Nephron progenitor cell (in vitro differentiated cells): Measurements from ENCODE around the gene MINDY4.

Experiments
- DNase-seq: peaks from one replicate; pipeline ENCODE4 v3.0.0; 2021
- H3K27ac Mint-ChIP-seq: 2 replicates; pipeline ENCODE4 v1.8.0; 2021; ENCODE audit warnings: mild to moderate bottlenecking, moderate library complexity, mixed read lengths
- H3K27me3 Mint-ChIP-seq: 2 replicates; pipeline ENCODE4 v1.8.0; 2021; ENCODE audit warnings: mild to moderate bottlenecking, low read depth, mixed read lengths; ENCODE audit not compliant: poor library complexity
- H3K36me3 Mint-ChIP-seq: 2 replicates; pipeline ENCODE4 v1.8.0; 2021; ENCODE audit warnings: low read depth, mixed read lengths
- H3K4me1 Mint-ChIP-seq: 2 replicates; pipeline ENCODE4 v1.8.0; 2021; ENCODE audit warnings: mixed read lengths
- H3K4me3 Mint-ChIP-seq: 2 replicates; pipeline ENCODE4 v1.8.0; 2021; ENCODE audit warnings: mild to moderate bottlenecking, moderate library complexity, mixed read lengths
- H3K9me3 Mint-ChIP-seq: 2 replicates; pipeline ENCODE4 v1.8.0; 2021; ENCODE audit warnings: mild to moderate bottlenecking, moderate library complexity, mixed read lengths
- TF ChIP-seq, protein P1 (sequence below): fragments of 200-600 bp; sonication (generic); IDR thresholded peaks from 2 replicates; pipeline ENCODE4 v1.5.0; 2021; ENCODE audit warnings: antibody characterized with exemption

The MINDY4 gene

DNA sequence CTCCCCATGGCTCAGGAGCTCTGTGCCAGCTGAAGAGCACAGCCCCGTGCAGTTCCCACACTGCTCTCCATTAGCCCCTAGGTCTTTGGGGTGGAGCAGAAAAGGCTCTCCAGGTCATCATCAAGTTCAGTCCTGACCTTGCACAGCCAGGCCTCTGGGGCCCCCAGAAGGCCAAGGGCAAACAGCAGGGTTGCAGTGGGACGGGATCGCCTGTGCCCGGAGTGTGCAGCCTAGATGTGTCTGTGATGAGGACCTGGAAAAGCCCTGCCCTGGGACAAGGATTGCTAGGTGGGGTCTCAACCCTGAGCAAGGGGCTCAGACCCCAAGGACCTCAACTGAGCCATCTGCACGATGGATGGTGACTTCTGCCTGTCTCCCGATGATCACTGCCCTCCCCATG lies 18.7 kb upstream of the MINDY4 start:
- H3K4me3 Mint-ChIP-seq: no peak overlapping the region
- peaks cover 57% of the 10 kb centered on the region for H3K36me3 Mint-ChIP-seq
- peaks cover 31% of the 10 kb centered on the region for H3K4me1 Mint-ChIP-seq
- peaks cover 13% of the 10 kb centered on the region for H3K27me3 Mint-ChIP-seq
- no peak for DNase-seq
- peak overlapping the region; percentile 43 for H3K27ac Mint-ChIP-seq
- peaks cover 20% of the 10 kb centered on the region for H3K9me3 Mint-ChIP-seq
- TF ChIP-seq, protein P1, sequence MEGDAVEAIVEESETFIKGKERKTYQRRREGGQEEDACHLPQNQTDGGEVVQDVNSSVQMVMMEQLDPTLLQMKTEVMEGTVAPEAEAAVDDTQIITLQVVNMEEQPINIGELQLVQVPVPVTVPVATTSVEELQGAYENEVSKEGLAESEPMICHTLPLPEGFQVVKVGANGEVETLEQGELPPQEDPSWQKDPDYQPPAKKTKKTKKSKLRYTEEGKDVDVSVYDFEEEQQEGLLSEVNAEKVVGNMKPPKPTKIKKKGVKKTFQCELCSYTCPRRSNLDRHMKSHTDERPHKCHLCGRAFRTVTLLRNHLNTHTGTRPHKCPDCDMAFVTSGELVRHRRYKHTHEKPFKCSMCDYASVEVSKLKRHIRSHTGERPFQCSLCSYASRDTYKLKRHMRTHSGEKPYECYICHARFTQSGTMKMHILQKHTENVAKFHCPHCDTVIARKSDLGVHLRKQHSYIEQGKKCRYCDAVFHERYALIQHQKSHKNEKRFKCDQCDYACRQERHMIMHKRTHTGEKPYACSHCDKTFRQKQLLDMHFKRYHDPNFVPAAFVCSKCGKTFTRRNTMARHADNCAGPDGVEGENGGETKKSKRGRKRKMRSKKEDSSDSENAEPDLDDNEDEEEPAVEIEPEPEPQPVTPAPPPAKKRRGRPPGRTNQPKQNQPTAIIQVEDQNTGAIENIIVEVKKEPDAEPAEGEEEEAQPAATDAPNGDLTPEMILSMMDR: no peak

DNA sequence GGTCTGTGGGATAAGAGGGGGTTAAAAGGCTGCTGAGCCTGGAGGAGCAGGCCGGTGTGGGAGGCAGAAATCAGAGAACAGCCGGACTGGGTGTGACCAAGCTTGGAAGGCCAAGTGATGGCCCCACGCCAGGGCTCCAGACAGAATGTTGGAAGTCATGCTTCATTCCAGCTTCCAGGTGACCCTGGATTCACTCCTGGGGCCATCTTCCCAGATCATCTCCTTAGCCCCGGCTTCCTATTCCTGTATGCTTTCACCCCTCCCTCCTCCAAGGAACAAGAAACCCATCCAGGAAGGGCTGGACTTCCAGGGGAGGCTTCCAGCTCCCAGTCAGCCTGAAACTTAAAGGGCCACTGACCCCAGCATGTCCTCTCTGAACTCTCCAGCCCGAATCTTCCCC lies 18.2 kb upstream of the MINDY4 start:
- H3K27me3 Mint-ChIP-seq: peaks cover 13% of the 10 kb centered on the region
- peaks cover 20% of the 10 kb centered on the region for H3K9me3 Mint-ChIP-seq
- no peak for DNase-seq
- peak overlapping the region; percentile 43 for H3K27ac Mint-ChIP-seq
- peaks cover 30% of the 10 kb centered on the region for H3K4me1 Mint-ChIP-seq
- peaks cover 61% of the 10 kb centered on the region for H3K36me3 Mint-ChIP-seq
- H3K4me3 Mint-ChIP-seq: no peak overlapping the region
- TF ChIP-seq, protein P1: no peak

DNA sequence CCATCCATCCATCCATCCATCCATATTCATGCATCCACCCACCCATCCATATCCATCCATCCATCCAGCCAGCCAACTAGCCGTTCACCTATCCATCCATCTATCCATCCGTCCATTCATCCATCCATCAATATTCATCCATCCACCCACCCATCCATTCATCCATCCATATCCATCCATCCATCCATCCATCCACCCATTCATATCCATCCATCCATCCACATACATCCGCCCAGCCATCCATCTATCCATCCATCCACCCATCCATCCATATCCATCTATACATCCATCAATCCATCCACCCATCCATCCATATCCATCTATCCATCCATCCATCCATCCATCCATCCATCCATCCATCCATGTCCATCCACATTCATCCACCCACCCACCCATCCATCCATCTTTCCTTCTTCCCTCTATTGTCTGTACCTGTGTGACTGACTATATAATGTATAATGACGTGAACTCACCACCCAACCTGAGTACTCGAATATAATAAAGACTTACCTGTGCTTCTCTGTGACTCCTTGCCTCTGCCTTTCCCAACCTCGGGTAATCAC lies 16.8 kb upstream of the MINDY4 start:
- no peak overlapping the region for H3K4me3 Mint-ChIP-seq
- TF ChIP-seq, protein P1: no peak
- H3K4me1 Mint-ChIP-seq: peaks cover 26% of the 10 kb centered on the region
- peaks cover 59% of the 10 kb centered on the region for H3K36me3 Mint-ChIP-seq
- H3K27ac Mint-ChIP-seq: no peak overlapping the region
- H3K27me3 Mint-ChIP-seq: peaks cover 15% of the 10 kb centered on the region
- no peak for DNase-seq
- H3K9me3 Mint-ChIP-seq: peaks cover 17% of the 10 kb centered on the region

DNA sequence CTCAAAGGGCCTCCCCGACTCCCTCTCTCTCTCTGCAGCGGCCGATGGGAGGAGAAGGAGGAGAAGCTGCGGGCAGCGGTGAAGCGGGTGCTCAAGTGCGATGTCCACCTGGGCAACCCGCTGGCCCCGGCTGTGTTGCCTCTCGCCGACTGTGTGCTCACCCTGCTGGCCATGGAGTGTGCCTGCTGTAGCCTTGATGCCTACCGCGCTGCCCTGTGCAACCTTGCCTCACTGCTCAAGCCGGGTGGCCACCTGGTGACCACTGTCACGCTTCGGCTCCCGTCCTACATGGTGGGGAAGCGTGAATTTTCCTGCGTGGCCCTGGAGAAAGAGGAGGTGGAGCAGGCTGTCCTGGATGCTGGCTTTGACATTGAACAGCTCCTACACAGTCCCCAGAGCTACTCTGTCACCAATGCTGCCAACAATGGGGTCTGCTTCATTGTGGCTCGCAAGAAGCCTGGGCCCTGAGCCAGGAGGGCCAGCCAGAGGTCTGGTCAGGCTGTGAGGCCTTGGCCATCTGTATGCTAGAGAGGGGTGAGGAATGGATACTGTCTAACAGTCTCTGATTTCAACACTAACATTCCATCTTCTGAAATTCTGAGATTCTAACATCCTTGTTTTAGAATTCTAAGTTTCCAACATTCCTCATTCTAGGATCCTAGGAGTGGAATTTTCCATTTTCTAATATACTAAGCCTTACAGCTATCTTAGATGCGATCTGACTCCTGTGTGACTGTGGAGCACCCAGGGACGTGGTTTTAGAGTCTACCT lies 15.6 kb upstream of the MINDY4 start:
- Mint-ChIP-seq H3K36me3 (peaks cover 59% of the 10 kb centered on the region), H3K9me3 (peaks cover 11% of the 10 kb centered on the region), H3K27ac (no peak overlapping the region), H3K4me1 (peaks cover 23% of the 10 kb centered on the region), H3K4me3 (no peak overlapping the region), H3K27me3 (peaks cover 9% of the 10 kb centered on the region)
- TF ChIP-seq, protein P1: no peak
- no peak for DNase-seq

DNA sequence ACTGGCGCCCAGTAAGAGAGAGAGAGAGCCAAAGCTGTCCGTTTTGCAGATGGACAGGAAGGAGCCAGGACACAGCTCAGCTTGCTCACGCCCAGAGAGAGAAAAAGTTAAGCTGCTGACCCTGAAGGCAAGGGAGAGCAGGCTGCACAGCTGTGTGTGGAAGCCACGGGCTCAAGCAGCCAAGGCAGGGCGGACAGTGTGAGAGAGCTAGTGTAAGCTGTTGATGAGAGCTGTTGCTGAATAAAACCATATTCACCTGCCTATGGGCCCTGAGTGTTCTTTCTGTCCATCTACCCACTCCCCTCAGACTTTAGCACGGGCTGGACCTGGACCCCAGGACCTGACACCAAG lies 13.9 kb upstream of the MINDY4 start:
- peaks cover 10% of the 10 kb centered on the region for H3K4me1 Mint-ChIP-seq
- no peak overlapping the region for H3K4me3 Mint-ChIP-seq
- no peak for DNase-seq
- H3K27ac Mint-ChIP-seq: peak overlapping the region; percentile 47
- H3K9me3 Mint-ChIP-seq: peaks cover 6% of the 10 kb centered on the region
- TF ChIP-seq, protein P1: no peak
- H3K36me3 Mint-ChIP-seq: peaks cover 55% of the 10 kb centered on the region
- H3K27me3 Mint-ChIP-seq: peaks cover 9% of the 10 kb centered on the region
